Calu3 (cell line): ENCODE results near the gene CCDC71. TPM values are rescaled to one million over a fixed set of nuclear protein-coding genes. Genes with fewer than 3 reads are reported as not detected.

Experiments
- BruUV-seq: library from RNA; stranded (reverse); fragments of 400-500 nt; replicated peaks from 2 replicates; lab custom pipeline; 2021; lab: Mats Ljungman, UMichigan
- CTCF ChIA-PET: fragments of 300-600 bp; sonication (Branson Sonifier 250); formaldehyde crosslinking; loops from one replicate; lab custom pipeline; 2022; ENCODE audit warnings: antibody characterized with exemption; lab: Charles Lee
- DNase-seq: peaks from one replicate; pipeline ENCODE4 v3.0.0; 2022
- H3K27ac Mint-ChIP-seq: one replicate; pipeline ENCODE4 v1.8.0; 2022; ENCODE audit warnings: mixed read lengths; ENCODE audit not compliant: unreplicated experiment
- H3K27me3 Mint-ChIP-seq: one replicate; pipeline ENCODE4 v1.8.0; 2022; ENCODE audit warnings: mixed read lengths; ENCODE audit not compliant: unreplicated experiment
- H3K36me3 Mint-ChIP-seq: one replicate; pipeline ENCODE4 v1.8.0; 2022; ENCODE audit warnings: mild to moderate bottlenecking, moderate library complexity, mixed read lengths; ENCODE audit not compliant: insufficient read depth, unreplicated experiment
- H3K4me1 Mint-ChIP-seq: one replicate; pipeline ENCODE4 v1.8.0; 2022; ENCODE audit warnings: mild to moderate bottlenecking, low read depth, mixed read lengths; ENCODE audit not compliant: unreplicated experiment
- H3K4me3 Mint-ChIP-seq: one replicate; pipeline ENCODE4 v1.8.0; 2022; ENCODE audit warnings: mild to moderate bottlenecking, low read depth, moderate library complexity, mixed read lengths; ENCODE audit not compliant: unreplicated experiment
- H3K9me3 Mint-ChIP-seq: one replicate; pipeline ENCODE4 v1.8.0; 2022; ENCODE audit warnings: low read depth, mixed read lengths; ENCODE audit not compliant: unreplicated experiment
- intact Hi-C: fragments of 100-400 bp; cut with micrococcal nuclease; formaldehyde crosslinking; loops from one replicate; pipeline ENCODE4 v1.10.0; 2022; ENCODE audit not compliant: unreplicated experiment
- total RNA-seq: library from RNA; stranded (reverse); gene quantifications from 2 replicates; pipeline ENCODE4 v1.2.3, GENCODE V29; 2022
- TF ChIP-seq, protein P1 (sequence below): fragments of 200-600 bp; IDR thresholded peaks from one replicate; pipeline ENCODE4 v1.8.0; 2022; ENCODE audit warnings: antibody characterized with exemption; ENCODE audit not compliant: unreplicated experiment

Gene CCDC71
- total RNA-seq, 1 experiment from 2014 or later = 20.2 TPM

DNA sequence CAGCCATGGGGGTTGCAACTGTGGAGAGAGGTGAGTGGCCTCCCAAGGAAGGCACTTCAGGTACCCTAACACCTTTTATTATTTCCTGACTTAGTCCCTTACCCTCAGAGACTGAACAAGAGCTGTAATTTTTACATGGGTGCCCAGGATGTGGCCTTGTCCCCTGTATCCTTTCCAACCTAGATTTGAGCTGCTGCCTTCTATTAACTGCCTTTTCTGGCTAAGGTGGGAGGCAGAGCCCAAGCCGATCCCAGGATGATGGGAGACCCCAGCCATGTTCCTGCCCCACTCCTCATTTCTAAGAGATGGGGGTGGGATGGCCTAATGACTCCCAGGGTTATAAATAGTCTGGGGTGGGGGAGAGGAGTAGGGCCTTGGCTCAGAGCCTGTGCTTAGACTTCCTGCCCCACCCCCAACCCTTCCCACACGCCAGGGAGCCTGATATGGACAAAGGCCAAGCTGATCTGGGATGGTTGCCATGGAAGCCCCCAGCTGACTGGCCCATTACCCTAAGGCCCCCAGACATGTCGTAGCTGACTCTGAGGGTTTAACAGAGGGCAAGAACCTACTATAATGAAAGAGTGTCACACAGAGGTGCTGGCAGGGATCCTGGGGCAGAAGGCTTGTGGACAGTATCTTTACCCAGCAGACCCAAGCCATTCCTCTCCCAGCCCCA lies 7.1 kb upstream of the CCDC71 start:
- intact Hi-C loops = loop anchor here (5.0 to 10.0 kb wide), 2 partner anchors 104 to 272 kb away; partner anchors contain the start of gene C3orf62
- Mint-ChIP-seq H3K9me3 (no peaks in the 10 kb centered on the region), H3K36me3 (peaks cover 6% of the 10 kb centered on the region), H3K27ac (no peak overlapping the region), H3K4me3 (no peak overlapping the region), H3K27me3 (peaks cover under 1% of the 10 kb centered on the region), H3K4me1 (no peaks in the 10 kb centered on the region)
- CTCF ChIA-PET = no interaction called here
- TF ChIP-seq, protein P1, sequence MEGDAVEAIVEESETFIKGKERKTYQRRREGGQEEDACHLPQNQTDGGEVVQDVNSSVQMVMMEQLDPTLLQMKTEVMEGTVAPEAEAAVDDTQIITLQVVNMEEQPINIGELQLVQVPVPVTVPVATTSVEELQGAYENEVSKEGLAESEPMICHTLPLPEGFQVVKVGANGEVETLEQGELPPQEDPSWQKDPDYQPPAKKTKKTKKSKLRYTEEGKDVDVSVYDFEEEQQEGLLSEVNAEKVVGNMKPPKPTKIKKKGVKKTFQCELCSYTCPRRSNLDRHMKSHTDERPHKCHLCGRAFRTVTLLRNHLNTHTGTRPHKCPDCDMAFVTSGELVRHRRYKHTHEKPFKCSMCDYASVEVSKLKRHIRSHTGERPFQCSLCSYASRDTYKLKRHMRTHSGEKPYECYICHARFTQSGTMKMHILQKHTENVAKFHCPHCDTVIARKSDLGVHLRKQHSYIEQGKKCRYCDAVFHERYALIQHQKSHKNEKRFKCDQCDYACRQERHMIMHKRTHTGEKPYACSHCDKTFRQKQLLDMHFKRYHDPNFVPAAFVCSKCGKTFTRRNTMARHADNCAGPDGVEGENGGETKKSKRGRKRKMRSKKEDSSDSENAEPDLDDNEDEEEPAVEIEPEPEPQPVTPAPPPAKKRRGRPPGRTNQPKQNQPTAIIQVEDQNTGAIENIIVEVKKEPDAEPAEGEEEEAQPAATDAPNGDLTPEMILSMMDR = no peak
- DNase-seq = no peak
- no TSS peak for BruUV-seq

DNA sequence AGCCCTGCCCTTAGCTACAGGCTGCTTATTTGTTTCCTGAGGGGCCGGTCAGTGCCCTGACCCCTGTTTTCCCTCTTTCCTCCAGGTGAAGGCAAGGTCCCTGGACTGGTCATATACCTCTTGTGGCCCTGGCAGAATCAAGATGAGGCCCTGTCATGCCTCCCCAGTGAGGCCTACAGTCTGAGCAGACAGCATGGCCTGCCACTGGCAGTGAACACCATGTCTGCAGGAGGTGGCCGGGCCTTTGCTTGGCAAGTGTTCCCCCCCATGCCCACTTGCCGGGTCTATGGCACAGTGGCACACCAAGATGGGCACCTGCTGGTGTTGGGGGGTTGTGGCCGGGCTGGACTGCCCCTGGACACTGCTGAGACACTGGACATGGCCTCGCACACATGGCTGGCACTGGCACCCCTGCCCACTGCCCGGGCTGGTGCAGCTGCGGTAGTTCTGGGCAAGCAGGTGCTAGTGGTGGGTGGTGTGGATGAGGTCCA lies 6.5 kb upstream of the CCDC71 start:
- H3K4me3 Mint-ChIP-seq = no peak overlapping the region
- H3K27me3 Mint-ChIP-seq = no peaks in the 10 kb centered on the region
- TF ChIP-seq, protein P1 = no peak
- intact Hi-C loops = loop anchor here (5.0 to 10.0 kb wide), 2 partner anchors 105 to 272 kb away; partner anchors contain the start of gene C3orf62
- H3K36me3 Mint-ChIP-seq = peaks cover 6% of the 10 kb centered on the region
- BruUV-seq = no TSS peak
- CTCF ChIA-PET = no interaction called here
- H3K4me1 Mint-ChIP-seq = no peaks in the 10 kb centered on the region
- no peak overlapping the region for H3K27ac Mint-ChIP-seq
- no peaks in the 10 kb centered on the region for H3K9me3 Mint-ChIP-seq
- DNase-seq = no peak

DNA sequence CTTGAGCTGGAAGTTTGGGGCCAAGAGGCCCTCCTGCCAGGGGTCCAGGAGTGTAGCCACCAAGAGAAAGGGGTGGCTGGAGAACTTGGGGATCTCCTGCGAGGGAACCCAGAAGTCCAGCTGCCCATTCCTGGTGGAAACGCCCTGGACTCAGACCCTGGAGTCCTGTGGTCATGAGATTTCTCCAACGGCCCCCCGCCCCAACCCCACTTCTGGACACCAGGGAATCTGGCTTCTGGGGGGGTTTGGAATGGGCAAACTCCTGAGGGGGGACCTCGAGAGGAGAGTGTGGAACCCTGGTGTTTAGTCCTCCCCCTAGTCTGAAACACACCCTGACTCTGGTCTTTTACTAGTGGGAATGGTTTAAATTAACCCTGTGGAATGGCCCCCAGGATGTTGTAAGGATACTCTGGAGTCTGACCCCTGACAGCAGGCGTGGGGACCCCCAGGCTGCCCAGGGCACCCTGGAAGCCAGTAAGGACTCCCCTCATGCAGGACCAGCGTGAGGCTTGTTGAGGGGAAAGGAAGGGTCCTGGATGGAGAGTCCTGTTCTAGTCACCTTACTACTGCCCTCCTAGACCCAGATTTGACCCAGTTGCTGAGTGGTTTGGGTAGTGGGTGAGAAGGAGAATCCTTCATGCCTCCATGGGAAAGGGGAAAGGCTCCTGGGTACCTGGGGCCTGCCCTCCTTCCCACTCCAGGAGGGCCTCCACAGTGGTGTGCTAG lies 5.8 kb upstream of the CCDC71 start:
- H3K36me3 Mint-ChIP-seq = peaks cover 6% of the 10 kb centered on the region
- H3K9me3 Mint-ChIP-seq = no peaks in the 10 kb centered on the region
- no peak overlapping the region for H3K27ac Mint-ChIP-seq
- peak overlapping the region; percentile 77 for H3K4me3 Mint-ChIP-seq
- H3K4me1 Mint-ChIP-seq = no peaks in the 10 kb centered on the region
- CTCF ChIA-PET = no interaction called here
- DNase-seq = no peak
- intact Hi-C loops = loop anchor here (5.0 to 10.0 kb wide), 2 partner anchors 105 to 273 kb away; partner anchors contain the start of gene C3orf62
- BruUV-seq = no TSS peak
- H3K27me3 Mint-ChIP-seq = no peaks in the 10 kb centered on the region
- TF ChIP-seq, protein P1 = no peak

DNA sequence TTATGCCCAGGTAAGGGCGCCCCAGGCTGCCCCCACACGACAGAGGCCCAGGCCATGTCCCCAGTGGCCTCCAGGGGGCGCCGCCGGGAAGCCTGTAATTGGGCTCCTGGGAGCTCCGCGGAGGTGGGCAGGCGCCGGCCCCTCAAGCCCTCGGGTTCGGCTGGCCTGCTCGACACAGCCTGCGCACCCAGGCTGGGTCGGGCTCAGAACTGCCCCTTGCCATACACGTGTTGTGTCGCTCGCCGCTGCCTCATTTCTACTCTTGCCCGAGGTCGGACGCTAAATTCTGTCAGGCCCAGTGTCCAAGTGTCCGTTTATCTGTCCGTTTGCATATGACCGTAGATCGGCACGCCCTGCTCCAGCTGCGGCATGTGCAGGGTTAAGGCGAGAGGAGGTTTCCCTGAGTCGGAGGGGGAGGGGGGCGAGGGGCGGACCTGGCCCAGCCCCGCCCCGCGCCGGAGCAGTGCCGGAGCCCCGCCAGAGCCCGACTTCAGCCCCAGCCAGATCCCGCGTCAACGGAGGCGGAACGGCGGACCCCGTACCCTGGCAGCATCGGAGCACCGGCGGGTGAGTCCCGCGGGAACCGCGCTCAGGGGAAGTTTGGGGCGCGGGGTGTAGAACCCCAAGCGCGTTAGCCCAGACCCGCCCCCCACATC lies 5.1 kb upstream of the CCDC71 start, which contains the start of gene KLHDC8B:
KLHDC8B (plus strand) TSS at position 480 of the 656 bp plus-strand sequence. CDS start 1,172 bp downstream, outside the sequence.
- Mint-ChIP-seq H3K4me3 (peak within 1 kb of the TSS; percentile 77), H3K27me3 (no peaks in the 10 kb centered on the region), H3K4me1 (no peaks in the 10 kb centered on the region), H3K9me3 (no peaks in the 10 kb centered on the region), H3K36me3 (peaks cover 8% of the 10 kb centered on the region), H3K27ac (no peak within 1 kb of the TSS)
- peak; percentile 90 for DNase-seq
- no TSS peak for BruUV-seq
- TF ChIP-seq, protein P1 = peak; percentile 87
- CTCF ChIA-PET = interaction anchor here (0.9 to 1.0 kb wide), 3 partner anchors 77 to 278 kb away, joined by 3 to 4 read pairs (median 4); partner anchors contain the start of genes QRICH1 and USP4
- intact Hi-C loops = loop anchor here (5.0 to 10.0 kb wide), 2 partner anchors 106 to 274 kb away; partner anchors contain the start of gene C3orf62
